Measurements from ENCODE around the gene LRFN4.

DNA sequence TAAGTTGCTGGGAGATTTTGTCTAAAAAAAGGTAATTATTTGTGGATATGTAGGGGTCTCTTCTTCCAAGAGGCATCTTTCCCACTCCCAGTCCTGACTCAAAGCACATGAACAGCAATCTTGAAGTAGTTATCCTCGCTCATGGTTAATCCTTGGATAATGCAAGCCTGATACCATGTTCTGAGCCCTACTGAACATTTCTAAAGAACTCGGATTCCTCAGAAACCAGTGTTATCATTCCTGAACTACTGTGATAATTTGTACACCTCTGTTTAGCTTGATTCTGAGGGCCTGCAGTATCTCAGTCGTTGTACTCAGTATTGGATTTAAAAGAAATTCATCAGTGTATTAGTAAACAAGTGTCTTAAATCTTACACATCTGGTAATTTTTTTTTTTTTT, 36.0 kb upstream of the LRFN4 start:
- TF ChIP-seq ZNF423 (CRISPR knock-in tag; IDR thresholded peaks at IDR 0.05) (no peak), NR1H2 (CRISPR knock-in tag; IDR thresholded peaks at IDR 0.05) (no peak), JUN (CRISPR knock-in tag; IDR thresholded peaks at IDR 0.05) (no peak), HMGA2 (CRISPR knock-in tag; IDR thresholded peaks at IDR 0.05) (no peak), ZNF121 (CRISPR knock-in tag; IDR thresholded peaks at IDR 0.05) (no peak), FOXP1 (CRISPR knock-in tag; IDR thresholded peaks at IDR 0.05; ENCODE audit: borderline replicate concordance) (no peak), ZBTB21 (CRISPR knock-in tag; IDR thresholded peaks at IDR 0.05; ENCODE audit: borderline replicate concordance) (no peak)
- TF ChIP-seq, protein P1, sequence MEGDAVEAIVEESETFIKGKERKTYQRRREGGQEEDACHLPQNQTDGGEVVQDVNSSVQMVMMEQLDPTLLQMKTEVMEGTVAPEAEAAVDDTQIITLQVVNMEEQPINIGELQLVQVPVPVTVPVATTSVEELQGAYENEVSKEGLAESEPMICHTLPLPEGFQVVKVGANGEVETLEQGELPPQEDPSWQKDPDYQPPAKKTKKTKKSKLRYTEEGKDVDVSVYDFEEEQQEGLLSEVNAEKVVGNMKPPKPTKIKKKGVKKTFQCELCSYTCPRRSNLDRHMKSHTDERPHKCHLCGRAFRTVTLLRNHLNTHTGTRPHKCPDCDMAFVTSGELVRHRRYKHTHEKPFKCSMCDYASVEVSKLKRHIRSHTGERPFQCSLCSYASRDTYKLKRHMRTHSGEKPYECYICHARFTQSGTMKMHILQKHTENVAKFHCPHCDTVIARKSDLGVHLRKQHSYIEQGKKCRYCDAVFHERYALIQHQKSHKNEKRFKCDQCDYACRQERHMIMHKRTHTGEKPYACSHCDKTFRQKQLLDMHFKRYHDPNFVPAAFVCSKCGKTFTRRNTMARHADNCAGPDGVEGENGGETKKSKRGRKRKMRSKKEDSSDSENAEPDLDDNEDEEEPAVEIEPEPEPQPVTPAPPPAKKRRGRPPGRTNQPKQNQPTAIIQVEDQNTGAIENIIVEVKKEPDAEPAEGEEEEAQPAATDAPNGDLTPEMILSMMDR (IDR thresholded peaks at IDR 0.05), result no peak
- TF ChIP-seq, protein P2, sequence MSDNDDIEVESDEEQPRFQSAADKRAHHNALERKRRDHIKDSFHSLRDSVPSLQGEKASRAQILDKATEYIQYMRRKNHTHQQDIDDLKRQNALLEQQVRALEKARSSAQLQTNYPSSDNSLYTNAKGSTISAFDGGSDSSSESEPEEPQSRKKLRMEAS (CRISPR knock-in tag; IDR thresholded peaks at IDR 0.05), result no peak

All from WTC11 (cell line).